ENCODE measurements around the gene CASP1. TPM values are rescaled to one million over a fixed set of nuclear protein-coding genes. Genes with fewer than 3 reads are reported as not detected.
"Not testable (repeated sequence)": the region's sequence is repeated elsewhere in the genome, so short reads cannot be mapped to it uniquely, and the experiment has no call there.

CASP1 gene
- polyA plus RNA-seq, 4 donors = 67.8 to 392 (median 85.5) TPM

DNA sequence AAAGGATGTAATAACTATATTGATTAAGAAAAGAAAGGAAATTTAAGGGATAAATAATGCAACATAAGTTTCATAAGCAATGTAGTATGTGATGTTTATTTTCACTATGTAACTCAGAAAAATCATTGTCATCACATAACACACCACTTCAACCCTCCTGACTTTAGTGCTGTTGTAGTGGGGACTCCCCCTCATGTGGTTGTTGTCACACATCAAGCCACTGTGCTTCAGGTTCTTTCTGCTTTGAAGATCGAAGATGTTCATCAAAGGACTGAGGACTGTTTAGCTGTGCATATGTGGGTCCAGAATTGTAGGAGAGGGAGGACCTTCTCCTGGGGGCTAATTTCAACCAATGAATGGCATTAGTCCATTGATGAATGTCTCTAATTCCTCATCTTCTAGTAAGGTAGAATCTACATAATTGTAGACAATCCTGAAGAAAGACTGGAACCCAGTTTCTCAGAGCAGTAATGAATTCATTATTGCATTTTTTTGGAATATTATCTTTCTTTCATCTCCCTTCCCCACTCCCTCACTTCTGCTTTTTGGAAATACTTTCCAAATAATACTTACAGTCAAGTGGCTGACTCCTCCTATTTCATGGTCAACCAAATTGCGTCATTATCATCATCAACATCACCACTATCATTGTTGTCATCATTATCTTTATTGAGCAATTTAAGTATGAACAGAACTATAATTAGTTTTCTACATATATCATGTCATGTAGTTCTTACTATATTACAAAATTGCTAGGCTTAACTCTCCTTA is 20.0 kb upstream of the CASP1 start:
- no peaks in the 10 kb centered on the region for H3K27me3 ChIP-seq (ENCODE audit: control insufficient read depth in 3 of 3, insufficient read depth in 3 of 3, low read length in 3 of 3)
- no peaks in the 10 kb centered on the region for H3K4me1 ChIP-seq (ENCODE audit: control insufficient read depth in 3 of 3, insufficient read depth in 2 of 3, low read depth in 1 of 3, low read length in 2 of 3)
- no peaks in the 10 kb centered on the region for H3K36me3 ChIP-seq (ENCODE audit: control insufficient read depth in 3 of 3, insufficient read depth in 2 of 3, low read depth in 1 of 3, low read length in 3 of 3)
- 47 to 80% (median 65%) methylated on average over 2 of the region's 2 CpGs for WGBS, 3 donors
- DNase-seq = no peak
- no peaks in the 10 kb centered on the region for H3K9me3 ChIP-seq (ENCODE audit: control insufficient read depth in 2 of 2, insufficient read depth in 1 of 2, low read depth in 1 of 2, low read length in 1 of 2)
- no peak for FAIRE-seq
- no peak overlapping the region for H3K4me3 ChIP-seq (ENCODE audit: low read depth in 1 of 3, low read length in 3 of 3)
- H3K27ac ChIP-seq (ENCODE audit: low read depth in 1 of 3, low read length in 2 of 3) = no peak overlapping the region

DNA sequence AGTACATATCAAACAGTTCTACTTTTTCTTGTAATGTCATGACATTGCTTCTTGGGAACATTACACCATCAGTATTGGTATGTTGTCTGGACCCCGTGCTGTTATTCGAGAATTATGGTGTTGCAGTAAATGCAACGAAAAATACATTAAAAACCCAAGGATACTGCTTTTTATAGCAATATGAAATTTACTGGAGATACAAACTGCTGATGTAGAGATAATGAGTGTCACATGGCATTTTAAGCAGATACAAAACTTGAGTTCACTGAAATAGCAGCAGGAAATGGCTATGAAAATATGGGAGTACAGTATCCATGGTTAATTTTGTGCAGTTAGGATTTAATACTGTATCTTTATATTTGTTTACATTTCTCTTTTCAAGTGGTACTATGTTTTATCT is 17.5 kb upstream of the CASP1 start:
- H3K4me1 ChIP-seq (ENCODE audit: control insufficient read depth in 3 of 3, insufficient read depth in 2 of 3, low read depth in 1 of 3, low read length in 2 of 3) = no peaks in the 10 kb centered on the region
- no peaks in the 10 kb centered on the region for H3K36me3 ChIP-seq (ENCODE audit: control insufficient read depth in 3 of 3, insufficient read depth in 2 of 3, low read depth in 1 of 3, low read length in 3 of 3)
- FAIRE-seq (no peak), DNase-seq (no peak)
- WGBS, 3 donors = 84 to 96% (median 90%) methylated on average over 3 of the region's 3 CpGs
- no peak overlapping the region for H3K27ac ChIP-seq (ENCODE audit: low read depth in 1 of 3, low read length in 2 of 3)
- H3K27me3 ChIP-seq (ENCODE audit: control insufficient read depth in 3 of 3, insufficient read depth in 3 of 3, low read length in 3 of 3) = no peaks in the 10 kb centered on the region
- H3K4me3 ChIP-seq (ENCODE audit: low read depth in 1 of 3, low read length in 3 of 3) = no peak overlapping the region
- no peaks in the 10 kb centered on the region for H3K9me3 ChIP-seq (ENCODE audit: control insufficient read depth in 2 of 2, insufficient read depth in 1 of 2, low read depth in 1 of 2, low read length in 1 of 2)

DNA sequence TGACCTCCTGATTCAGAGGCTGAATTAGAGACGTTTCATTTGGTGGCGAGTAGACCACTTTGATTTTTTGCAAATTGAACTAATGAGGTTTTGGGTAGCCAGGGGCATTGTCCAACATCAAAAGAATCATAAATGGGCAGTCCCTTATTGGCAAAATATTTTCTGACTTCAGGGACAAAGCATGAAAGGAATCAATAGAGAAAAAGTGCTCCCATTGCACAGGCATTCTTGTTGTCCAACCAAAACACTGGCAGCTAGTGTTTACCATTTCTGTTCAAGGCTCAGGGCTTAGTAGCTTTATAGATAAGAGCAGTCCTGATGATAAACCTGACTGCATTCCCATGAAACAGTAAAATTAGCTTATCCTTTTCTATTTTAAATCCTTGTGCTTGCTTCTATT is 16.6 kb upstream of the CASP1 start:
- no peaks in the 10 kb centered on the region for H3K36me3 ChIP-seq (ENCODE audit: control insufficient read depth in 3 of 3, insufficient read depth in 2 of 3, low read depth in 1 of 3, low read length in 3 of 3)
- FAIRE-seq (no peak), DNase-seq (no peak)
- H3K4me1 ChIP-seq (ENCODE audit: control insufficient read depth in 3 of 3, insufficient read depth in 2 of 3, low read depth in 1 of 3, low read length in 2 of 3) = no peaks in the 10 kb centered on the region
- no peaks in the 10 kb centered on the region for H3K27me3 ChIP-seq (ENCODE audit: control insufficient read depth in 3 of 3, insufficient read depth in 3 of 3, low read length in 3 of 3)
- no peaks in the 10 kb centered on the region for H3K9me3 ChIP-seq (ENCODE audit: control insufficient read depth in 2 of 2, insufficient read depth in 1 of 2, low read depth in 1 of 2, low read length in 1 of 2)
- H3K4me3 ChIP-seq (ENCODE audit: low read depth in 1 of 3, low read length in 3 of 3) = no peak overlapping the region
- WGBS, 3 donors = 85 to 93% (median 87%) methylated on average over 2 of the region's 2 CpGs
- H3K27ac ChIP-seq (ENCODE audit: low read depth in 1 of 3, low read length in 2 of 3) = no peak overlapping the region

DNA sequence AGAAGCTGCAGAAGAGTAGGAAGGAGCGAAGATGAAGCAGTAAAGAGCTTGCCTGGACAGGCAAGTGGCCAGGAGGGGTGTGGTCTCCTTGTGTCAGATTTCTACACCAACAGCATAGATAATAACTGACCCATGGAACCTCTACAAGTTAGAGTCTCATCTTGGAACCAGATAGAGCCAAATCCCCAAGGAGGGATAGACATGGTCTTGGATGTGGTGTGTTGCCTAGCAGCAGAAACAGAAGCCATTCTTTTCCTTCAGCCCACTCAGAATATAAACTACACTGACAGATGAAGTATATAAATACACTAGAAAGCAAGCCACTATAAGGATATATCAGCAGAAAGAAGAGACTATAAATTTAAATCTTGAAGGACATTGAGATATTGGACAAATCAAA is 14.5 kb upstream of the CASP1 start:
- no peaks in the 10 kb centered on the region for H3K4me1 ChIP-seq (ENCODE audit: control insufficient read depth in 3 of 3, insufficient read depth in 2 of 3, low read depth in 1 of 3, low read length in 2 of 3)
- 82 to 100% (median 93%) methylated on average over 1 of the region's 1 CpG for WGBS, 3 donors
- no peak overlapping the region for H3K27ac ChIP-seq (ENCODE audit: low read depth in 1 of 3, low read length in 2 of 3)
- no peak for FAIRE-seq
- DNase-seq = no peak
- no peaks in the 10 kb centered on the region for H3K27me3 ChIP-seq (ENCODE audit: control insufficient read depth in 3 of 3, insufficient read depth in 3 of 3, low read length in 3 of 3)
- H3K9me3 ChIP-seq (ENCODE audit: control insufficient read depth in 2 of 2, insufficient read depth in 1 of 2, low read depth in 1 of 2, low read length in 1 of 2) = no peaks in the 10 kb centered on the region
- no peaks in the 10 kb centered on the region for H3K36me3 ChIP-seq (ENCODE audit: control insufficient read depth in 3 of 3, insufficient read depth in 2 of 3, low read depth in 1 of 3, low read length in 3 of 3)
- H3K4me3 ChIP-seq (ENCODE audit: low read depth in 1 of 3, low read length in 3 of 3) = no peak overlapping the region

DNA sequence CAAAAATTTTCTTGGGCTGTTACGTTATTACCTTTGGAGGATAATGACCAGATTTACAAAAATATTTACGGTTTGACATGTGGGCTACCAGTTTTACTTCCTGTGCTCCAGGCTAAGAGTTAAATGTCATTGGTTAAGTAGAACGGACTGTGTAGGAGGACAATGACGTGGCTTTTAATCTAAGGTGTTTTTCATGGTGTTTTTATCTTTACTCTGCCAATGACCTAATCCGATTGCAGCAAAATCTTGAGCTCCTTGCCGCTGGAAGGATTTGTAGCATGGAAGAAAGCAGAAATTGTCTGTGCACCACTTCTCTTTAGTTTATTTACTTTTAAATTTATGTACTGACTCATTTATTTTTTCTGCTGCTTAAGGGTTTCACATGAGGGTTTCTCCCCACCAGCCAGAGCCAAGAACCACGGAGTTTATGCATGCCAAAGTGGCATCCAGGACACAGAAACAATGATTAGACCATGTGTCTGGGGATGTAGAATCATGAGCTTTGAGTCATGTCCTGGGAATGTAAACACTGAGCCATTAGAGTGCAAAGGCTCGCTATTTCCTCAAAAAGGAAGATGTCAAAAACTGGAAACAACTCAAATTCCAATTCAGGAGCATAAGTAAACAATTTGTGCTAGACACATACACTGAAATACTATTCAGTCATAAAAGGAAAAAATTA is 12.1 kb upstream of the CASP1 start:
- FAIRE-seq = no peak
- peak overlapping the region in 1 of 3 donors; percentile 48 for H3K27ac ChIP-seq (ENCODE audit: low read depth in 1 of 3, low read length in 2 of 3)
- peak in 1 of 2 donors; percentile 69 for DNase-seq

DNA sequence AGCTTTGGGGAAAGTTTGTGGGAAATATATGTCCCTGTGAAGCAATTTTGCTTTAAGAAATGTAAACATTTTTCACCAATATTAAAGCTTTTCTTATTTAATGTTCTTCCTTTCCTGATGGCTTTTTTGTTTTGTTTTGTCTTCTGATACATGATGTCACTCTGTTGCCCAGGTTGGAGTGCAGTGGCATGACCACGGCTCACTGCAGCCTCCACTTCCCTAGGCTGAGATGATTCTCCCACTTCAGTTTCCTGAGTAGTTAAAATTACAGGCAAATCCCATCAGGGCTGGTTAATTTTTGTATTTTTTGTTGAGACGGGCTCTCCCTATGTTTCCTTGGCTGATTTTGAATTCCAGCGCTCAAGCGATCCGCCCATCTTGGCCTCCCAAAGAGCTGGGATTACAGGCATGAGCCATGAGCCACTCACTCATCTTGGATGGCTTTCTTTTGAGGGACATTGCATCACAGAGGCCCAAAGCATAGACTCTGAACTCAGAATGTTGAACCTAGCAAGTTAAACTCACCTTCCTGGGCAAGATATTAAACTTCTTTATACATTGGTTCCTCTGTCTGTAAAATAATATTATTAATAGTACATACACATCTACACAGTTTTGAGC is 10.8 kb upstream of the CASP1 start:
- Histone ChIP-seq H3K9me3 (ENCODE audit: control insufficient read depth in 2 of 2, insufficient read depth in 1 of 2, low read depth in 1 of 2, low read length in 1 of 2) (no peaks in the 10 kb centered on the region), H3K36me3 (ENCODE audit: control insufficient read depth in 3 of 3, insufficient read depth in 2 of 3, low read depth in 1 of 3, low read length in 3 of 3) (no peaks in the 10 kb centered on the region), H3K27ac (ENCODE audit: low read depth in 1 of 3, low read length in 2 of 3) (peak overlapping the region in 1 of 3 donors; percentile 82), H3K27me3 (ENCODE audit: control insufficient read depth in 3 of 3, insufficient read depth in 3 of 3, low read length in 3 of 3) (no peaks in the 10 kb centered on the region), H3K4me1 (ENCODE audit: control insufficient read depth in 3 of 3, insufficient read depth in 2 of 3, low read depth in 1 of 3, low read length in 2 of 3) (peaks cover 0 to 6% (median 5%) of the 10 kb centered on the region in 3 donors), H3K4me3 (ENCODE audit: low read depth in 1 of 3, low read length in 3 of 3) (no peak overlapping the region)
- FAIRE-seq = no peak
- 69 to 91% (median 88%) methylated on average over 5 of the region's 5 CpGs for WGBS, 3 donors
- no peak for DNase-seq

More for the DNA sequence above, 12.1 kb upstream of the CASP1 start:
- Histone ChIP-seq H3K4me1 (ENCODE audit: control insufficient read depth in 3 of 3, insufficient read depth in 2 of 3, low read depth in 1 of 3, low read length in 2 of 3) (peaks cover 0 to 4% (median 0%) of the 10 kb centered on the region in 3 donors), H3K4me3 (ENCODE audit: low read depth in 1 of 3, low read length in 3 of 3) (no peak overlapping the region), H3K27me3 (ENCODE audit: control insufficient read depth in 3 of 3, insufficient read depth in 3 of 3, low read length in 3 of 3) (no peaks in the 10 kb centered on the region), H3K36me3 (ENCODE audit: control insufficient read depth in 3 of 3, insufficient read depth in 2 of 3, low read depth in 1 of 3, low read length in 3 of 3) (no peaks in the 10 kb centered on the region), H3K9me3 (ENCODE audit: control insufficient read depth in 2 of 2, insufficient read depth in 1 of 2, low read depth in 1 of 2, low read length in 1 of 2) (no peaks in the 10 kb centered on the region)
- WGBS, 3 donors = 55 to 72% (median 59%) methylated on average over 8 of the region's 8 CpGs

DNA sequence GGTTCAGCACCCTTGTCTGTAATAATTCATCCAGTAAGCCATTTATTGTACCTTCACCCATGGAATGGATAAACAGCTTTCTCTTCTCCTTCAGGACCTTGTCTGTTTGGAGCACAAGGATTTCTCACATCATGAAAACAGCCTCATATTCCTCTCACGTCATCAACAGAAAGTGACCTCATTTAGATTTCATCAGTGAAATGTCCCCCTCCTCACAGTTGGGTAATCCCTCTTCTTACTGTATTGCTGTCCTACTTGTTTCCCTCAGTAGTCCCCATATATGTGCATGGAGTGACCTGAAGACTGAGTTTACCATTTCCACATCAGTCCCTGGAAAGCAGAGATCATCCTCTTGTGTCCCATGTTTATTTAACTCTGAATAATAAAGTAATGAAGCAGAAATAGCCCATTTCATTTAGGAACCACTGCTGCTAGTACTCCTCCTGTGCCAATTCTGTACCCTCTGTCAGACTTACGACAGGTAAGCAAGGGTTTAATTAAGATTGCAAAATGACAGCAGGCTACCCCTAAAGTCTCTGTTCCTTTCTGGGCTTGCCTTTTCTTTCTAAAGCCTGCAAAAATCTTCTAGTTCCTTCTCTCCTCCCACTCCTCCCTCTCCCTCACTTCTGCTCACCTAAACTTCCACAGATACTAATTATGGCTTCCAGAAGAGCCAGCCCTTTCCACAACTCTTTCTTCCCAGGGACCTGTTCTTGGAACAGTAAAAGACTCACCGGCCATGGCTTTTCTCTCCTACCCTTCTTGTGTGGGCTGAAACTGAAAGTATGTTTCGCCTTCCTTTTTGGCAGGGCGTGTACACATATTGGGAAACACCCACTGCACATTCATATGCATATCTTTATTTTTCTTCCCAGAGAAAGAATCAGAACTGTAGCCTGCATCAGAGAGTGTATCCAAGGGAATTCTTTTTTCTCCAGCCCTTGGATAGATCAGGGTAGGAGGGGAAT is 9.9 kb upstream of the CASP1 start, which contains the start of gene CARD16:
Gene CARD16, minus strand, starts transcription at position 779 of the 968 bp plus-strand sequence. Its CDS starts 38 bp downstream, at position 741.
- not testable (repeated sequence) for H3K36me3 ChIP-seq (ENCODE audit: control insufficient read depth in 3 of 3, insufficient read depth in 2 of 3, low read depth in 1 of 3, low read length in 3 of 3); H3K4me1 ChIP-seq (ENCODE audit: control insufficient read depth in 3 of 3, insufficient read depth in 2 of 3, low read depth in 1 of 3, low read length in 2 of 3); H3K9me3 ChIP-seq (ENCODE audit: control insufficient read depth in 2 of 2, insufficient read depth in 1 of 2, low read depth in 1 of 2, low read length in 1 of 2); H3K27me3 ChIP-seq (ENCODE audit: control insufficient read depth in 3 of 3, insufficient read depth in 3 of 3, low read length in 3 of 3)
- H3K4me3 ChIP-seq (ENCODE audit: low read depth in 1 of 3, low read length in 3 of 3) = peak within 1 kb of the TSS; percentile 28 to 59 (median 43)
- H3K27ac ChIP-seq (ENCODE audit: low read depth in 1 of 3, low read length in 2 of 3) = peak within 1 kb of the TSS; percentile 47 to 82 (median 70)
- peak; percentile 10 for FAIRE-seq
- 4 to 10% (median 6%) methylated on average over 5 of the region's 5 CpGs for WGBS, 3 donors
- DNase-seq = peak; percentile 51 to 80

Data from small intestine (tissue), 7 donors.